Measurements from ENCODE around the gene RAPGEF5. TPM values are rescaled to one million over a fixed set of nuclear protein-coding genes. Genes with fewer than 3 reads are reported as not detected.
"Not testable (repeated sequence)": the region's sequence is repeated elsewhere in the genome, so short reads cannot be mapped to it uniquely, and the experiment has no call there.

RAPGEF5 gene
- total RNA-seq, 4 donors from 2014 or later, result 26.5 to 76.6 (median 39.3) TPM

DNA sequence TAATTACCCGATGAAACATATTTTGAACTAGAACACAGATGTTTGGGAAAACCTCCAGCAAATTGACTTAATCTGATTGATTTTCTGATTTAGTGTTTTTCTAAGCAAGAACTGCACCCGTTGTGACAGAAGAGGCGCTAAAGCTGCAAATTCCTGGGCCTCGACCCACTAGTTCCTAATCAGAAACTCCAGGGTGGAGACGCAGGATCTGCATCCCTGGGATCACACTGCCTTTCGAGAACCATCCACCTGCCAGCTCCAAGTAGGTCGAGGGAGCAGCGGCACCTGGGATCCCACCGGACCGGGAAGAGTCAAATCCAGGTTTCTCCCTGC lies 274.4 kb downstream of the RAPGEF5 start:
- Histone ChIP-seq H3K36me3 (no peaks in the 10 kb centered on the region), H3K4me3 (replicated peaks in 1 of 3) (peak overlapping the region in 1 of 3 donors; percentile 58), H3K9me3 (no peaks in the 10 kb centered on the region), H3K4me1 (peaks cover 0 to 7% of the 10 kb centered on the region in 2 donors), H3K27me3 (no peaks in the 10 kb centered on the region), H3K27ac (peak overlapping the region; percentile 63 to 89 (median 88))
- 5 to 8% methylated on average over 10 of the region's 10 CpGs for WGBS, 2 donors
- no peak for TF ChIP-seq POLR2A (IDR thresholded peaks at IDR 0.05)
- TF ChIP-seq, protein P1, sequence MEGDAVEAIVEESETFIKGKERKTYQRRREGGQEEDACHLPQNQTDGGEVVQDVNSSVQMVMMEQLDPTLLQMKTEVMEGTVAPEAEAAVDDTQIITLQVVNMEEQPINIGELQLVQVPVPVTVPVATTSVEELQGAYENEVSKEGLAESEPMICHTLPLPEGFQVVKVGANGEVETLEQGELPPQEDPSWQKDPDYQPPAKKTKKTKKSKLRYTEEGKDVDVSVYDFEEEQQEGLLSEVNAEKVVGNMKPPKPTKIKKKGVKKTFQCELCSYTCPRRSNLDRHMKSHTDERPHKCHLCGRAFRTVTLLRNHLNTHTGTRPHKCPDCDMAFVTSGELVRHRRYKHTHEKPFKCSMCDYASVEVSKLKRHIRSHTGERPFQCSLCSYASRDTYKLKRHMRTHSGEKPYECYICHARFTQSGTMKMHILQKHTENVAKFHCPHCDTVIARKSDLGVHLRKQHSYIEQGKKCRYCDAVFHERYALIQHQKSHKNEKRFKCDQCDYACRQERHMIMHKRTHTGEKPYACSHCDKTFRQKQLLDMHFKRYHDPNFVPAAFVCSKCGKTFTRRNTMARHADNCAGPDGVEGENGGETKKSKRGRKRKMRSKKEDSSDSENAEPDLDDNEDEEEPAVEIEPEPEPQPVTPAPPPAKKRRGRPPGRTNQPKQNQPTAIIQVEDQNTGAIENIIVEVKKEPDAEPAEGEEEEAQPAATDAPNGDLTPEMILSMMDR (IDR thresholded peaks at IDR 0.05), result no peak
- no peak for DNase-seq
- intact Hi-C loops (cut with DNase I), result no loop called here

GRCh38 chr7:22080219-22080618 lies 276.7 kb downstream of the RAPGEF5 start:
- H3K27me3 ChIP-seq; H3K9me3 ChIP-seq; H3K27ac ChIP-seq; DNase-seq; H3K36me3 ChIP-seq; H3K4me3 ChIP-seq (replicated peaks in 1 of 3); H3K4me1 ChIP-seq; intact Hi-C loops (cut with DNase I): not testable (repeated sequence)
- WGBS, 2 donors, result 76 to 96% methylated on average over 8 of the region's 8 CpGs

DNA sequence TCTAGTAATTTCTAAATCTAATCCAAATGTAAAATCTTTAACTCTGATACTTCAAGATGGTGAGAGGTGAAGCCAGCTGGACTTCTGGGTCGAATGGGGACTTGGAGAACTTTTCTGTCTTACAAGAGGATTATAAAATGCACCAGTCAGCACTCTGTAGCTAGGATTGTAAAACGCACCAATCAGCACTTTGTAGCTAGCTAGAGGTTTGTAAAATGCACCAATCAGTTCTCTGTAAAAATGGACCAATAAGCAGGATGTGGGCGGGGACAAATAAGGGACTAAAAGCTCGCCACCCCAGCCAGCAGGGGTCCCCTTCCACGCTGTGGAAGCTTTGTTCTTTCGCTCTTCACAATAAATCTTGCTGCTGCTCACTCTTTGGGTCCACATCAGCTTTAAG lies 278.1 kb downstream of the RAPGEF5 start:
- H3K9me3 ChIP-seq; DNase-seq; intact Hi-C loops (cut with DNase I); H3K27ac ChIP-seq; H3K4me3 ChIP-seq (replicated peaks in 1 of 3); H3K27me3 ChIP-seq; H3K36me3 ChIP-seq; H3K4me1 ChIP-seq: not testable (repeated sequence)
- WGBS, 2 donors, result 89 to 91% methylated on average over 6 of the region's 6 CpGs

DNA sequence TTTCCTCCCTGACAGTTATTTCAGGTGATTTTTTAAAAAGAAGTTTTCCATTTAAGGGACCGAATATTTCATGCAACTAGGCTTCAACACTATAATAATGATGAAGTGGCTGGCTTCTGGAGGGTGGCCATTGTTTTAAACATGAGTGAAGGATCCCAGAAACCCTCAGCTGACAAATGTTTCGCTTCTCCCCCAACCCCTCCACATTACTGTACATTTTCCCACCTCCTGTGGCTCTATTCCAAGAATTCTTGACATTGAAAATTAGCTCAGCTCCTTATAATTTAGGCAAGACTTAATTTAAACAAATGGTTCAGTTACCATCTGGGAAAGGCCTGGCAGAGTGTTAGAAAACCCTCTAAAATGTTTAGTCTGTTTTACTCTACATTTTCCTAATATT lies 281.4 kb downstream of the RAPGEF5 start:
- WGBS, 2 donors, result 79 to 85% methylated on average over 2 of the region's 2 CpGs
- Histone ChIP-seq H3K36me3 (no peaks in the 10 kb centered on the region), H3K27me3 (no peaks in the 10 kb centered on the region), H3K4me1 (no peaks in the 10 kb centered on the region), H3K4me3 (replicated peaks in 1 of 3) (no peak overlapping the region), H3K27ac (no peak overlapping the region), H3K9me3 (no peaks in the 10 kb centered on the region)
- no peak for DNase-seq
- intact Hi-C loops (cut with DNase I), result no loop called here
- TF ChIP-seq POLR2A (IDR thresholded peaks at IDR 0.05), result no peak
- TF ChIP-seq, protein P1 (IDR thresholded peaks at IDR 0.05), result no peak

- DNase-seq, result no peak
- Histone ChIP-seq H3K4me1 (no peaks in the 10 kb centered on the region), H3K36me3 (no peaks in the 10 kb centered on the region), H3K9me3 (no peaks in the 10 kb centered on the region), H3K4me3 (replicated peaks in 1 of 3) (no peak overlapping the region), H3K27ac (no peak overlapping the region), H3K27me3 (no peaks in the 10 kb centered on the region)
- WGBS, 2 donors, result 56% methylated on average over 3 of the region's 3 CpGs
- TF ChIP-seq, protein P1 (IDR thresholded peaks at IDR 0.05), result no peak
- no peak for TF ChIP-seq POLR2A (IDR thresholded peaks at IDR 0.05)
- intact Hi-C loops (cut with DNase I), result no loop called here
Measured at GRCh38 chr7:22074897-22075296, 282.1 kb downstream of the RAPGEF5 start.

Small RNAs within 50 kb of the gene (small RNA-seq; reads per million reads assigned to genes)
- gene RNA5SP227, result not detected

Other genes with a start within 250 kb of the RAPGEF5 start
- gene STEAP1B, start 143.0 kb upstream of the RAPGEF5 start, total RNA-seq, result under 1 TPM in 2 of 4 donors, not detected in 2; 0.33 to 0.40 TPM

Measured in thyroid gland (tissue), 4 donors.